HG03439 (cell line): ENCODE data around the gene ST3GAL2.
"Not testable (repeated sequence)": the region's sequence is repeated elsewhere in the genome, so short reads cannot be mapped to it uniquely, and the experiment has no call there.

Experiments used
- ATAC-seq: cut with Tn5 transposase; IDR thresholded peaks from one replicate; pipeline ENCODE4 v1.9.1; 2021; ENCODE audit warnings: mild to moderate bottlenecking, moderate library complexity; ENCODE audit not compliant: unreplicated experiment

ST3GAL2 gene

GRCh38 chr16:70342016-70342415 lies 96.9 kb downstream of the ST3GAL2 start:
- ATAC-seq, result no peak

DNA sequence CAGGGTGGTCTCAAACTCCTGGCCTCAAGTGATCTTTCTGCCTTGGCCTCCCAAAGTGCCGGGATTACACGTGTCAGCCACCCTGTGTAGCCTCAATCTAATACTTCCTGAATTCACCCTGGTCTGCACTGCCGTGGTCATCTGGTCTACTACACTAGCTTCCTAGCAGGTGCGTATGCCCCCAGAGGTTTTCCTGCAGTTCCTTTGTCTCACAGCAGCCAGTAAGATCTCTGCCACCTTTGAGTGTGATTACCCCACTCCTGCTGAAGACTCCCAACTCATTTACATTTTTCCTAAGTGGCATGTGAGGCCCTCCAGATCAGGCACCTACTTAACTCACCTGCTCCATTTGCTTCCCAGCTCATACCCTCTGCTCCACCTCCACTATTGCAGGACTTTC lies 97.3 kb downstream of the ST3GAL2 start:
- no peak for ATAC-seq

DNA sequence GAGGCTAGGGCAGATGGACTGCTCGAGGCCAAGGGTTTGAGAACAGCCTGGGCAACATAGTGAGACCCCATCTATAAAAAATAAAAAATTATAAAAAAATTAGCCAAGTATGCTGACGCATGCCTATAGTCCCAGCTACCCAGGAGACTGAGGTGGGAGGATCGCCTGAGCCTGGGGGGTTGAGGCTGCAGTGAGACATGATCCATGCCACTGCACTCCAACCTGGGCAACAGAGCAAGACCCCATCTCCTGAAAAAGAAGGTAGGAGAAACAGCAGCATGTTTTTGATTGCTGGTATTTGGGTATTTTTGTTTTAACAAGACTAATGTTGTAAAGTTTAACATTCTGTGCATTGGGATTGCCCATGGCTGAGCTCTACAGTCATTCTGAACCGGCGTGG lies 101.1 kb downstream of the ST3GAL2 start:
- no peak for ATAC-seq

DNA sequence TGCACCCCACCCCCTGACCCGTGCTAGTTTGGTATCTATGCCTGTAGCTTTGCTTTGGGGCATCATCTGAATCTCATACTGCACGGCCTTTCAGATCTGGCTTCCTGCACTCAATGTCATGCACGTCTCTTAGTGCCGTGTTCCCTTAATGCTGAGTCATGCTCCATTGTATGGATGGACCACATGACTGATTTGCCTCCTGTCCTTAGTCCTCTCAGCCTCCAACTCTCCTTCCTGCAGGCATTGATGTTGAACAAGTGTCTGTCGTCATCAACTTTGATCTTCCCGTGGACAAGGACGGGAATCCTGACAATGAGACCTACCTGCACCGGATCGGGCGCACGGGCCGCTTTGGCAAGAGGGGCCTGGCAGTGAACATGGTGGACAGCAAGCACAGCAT lies 106.2 kb downstream of the ST3GAL2 start:
- ATAC-seq, result not testable (repeated sequence)

- ATAC-seq, result no peak
These were observed 107.1 kb downstream of the ST3GAL2 start for GRCh38 chr16:70331588-70332358.

DNA sequence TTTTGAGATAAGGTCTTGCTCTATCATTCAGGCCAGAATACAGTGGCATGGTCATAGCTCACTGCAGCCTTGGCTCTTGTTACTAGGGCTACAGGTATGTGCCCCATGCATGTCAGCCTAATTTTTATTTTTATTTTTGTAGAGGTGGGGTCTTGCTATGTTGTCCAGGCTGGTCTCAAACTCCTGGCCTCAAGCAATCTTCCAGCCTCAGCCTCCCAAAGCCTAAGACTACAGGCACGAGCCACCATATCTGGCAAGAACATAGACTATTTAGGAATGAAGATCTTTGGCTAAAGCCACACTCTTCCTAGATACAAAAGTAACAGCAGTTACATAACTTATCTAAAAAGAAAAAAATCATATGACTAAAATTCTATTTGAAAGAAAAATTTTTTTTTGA lies 107.8 kb downstream of the ST3GAL2 start:
- no peak for ATAC-seq
